Head of caudate nucleus (tissue), 42 donors: Measurements from ENCODE around the gene FOXE1.

ENCODE experiments used
- DNase-seq, 42 donors: peaks; one replicate each; pipeline versions ENCODE4 v3.0.0 to v3.0.0-alpha.2; 2020 to 2021; ENCODE audit warnings: mixed read lengths in 7 of 42
- intact Hi-C: fragments of 100-400 bp; cut with DNase I; formaldehyde crosslinking; loops from one replicate; pipeline ENCODE4 v1.15.0; 2022

FOXE1 gene

GRCh38 chr9:97847474-97848214 is 5.4 kb upstream of the FOXE1 start:
- intact Hi-C loops: no loop called here
- no peak for DNase-seq

- intact Hi-C loops: no loop called here
- DNase-seq: no peak
Measured at GRCh38 chr9:97848215-97848479, 4.9 kb upstream of the FOXE1 start.

- intact Hi-C loops: no loop called here
- DNase-seq: no peak
Measured at GRCh38 chr9:97848480-97849237, 4.4 kb upstream of the FOXE1 start.

- intact Hi-C loops: no loop called here
Measured at GRCh38 chr9:97849980-97850379, 3.0 kb upstream of the FOXE1 start.

GRCh38 chr9:97850746-97851445 is 2.1 kb upstream of the FOXE1 start:
- intact Hi-C loops: no loop called here
- no peak for DNase-seq

More at GRCh38 chr9:97849980-97850379, 3.0 kb upstream of the FOXE1 start:
- no peak for DNase-seq

- intact Hi-C loops: no loop called here
- no peak for DNase-seq
Measured at GRCh38 chr9:97851446-97851883, 1.6 kb upstream of the FOXE1 start.

GRCh38 chr9:97852001-97852398 is 1.0 kb upstream of the FOXE1 start:
- intact Hi-C loops: no loop called here
- DNase-seq: no peak

- no peak for DNase-seq
- intact Hi-C loops: no loop called here
Measured at GRCh38 chr9:97852399-97853055, 499 bp upstream of the FOXE1 start.

- peak in 1 of 42 donors; percentile 40 for DNase-seq
- intact Hi-C loops: no loop called here
Measured at GRCh38 chr9:97853844-97854695, 1.0 kb downstream of the FOXE1 start.

- peak in 1 of 42 donors; percentile 24 for DNase-seq
- intact Hi-C loops: no loop called here
Measured at GRCh38 chr9:97854696-97855485, 1.9 kb downstream of the FOXE1 start.

GRCh38 chr9:97855486-97855875 is 2.5 kb downstream of the FOXE1 start:
- DNase-seq: peak in 1 of 42 donors; percentile 7
- intact Hi-C loops: no loop called here

GRCh38 chr9:97855899-97856298 is 2.9 kb downstream of the FOXE1 start:
- DNase-seq: peak in 1 of 42 donors; percentile 16
- intact Hi-C loops: no loop called here

GRCh38 chr9:97856857-97857605 is 4.0 kb downstream of the FOXE1 start:
- DNase-seq: peak in 1 of 42 donors; percentile 10
- intact Hi-C loops: no loop called here

- intact Hi-C loops: no loop called here
- peak in 1 of 42 donors; percentile 21 for DNase-seq
Measured at GRCh38 chr9:97857606-97858392, 4.8 kb downstream of the FOXE1 start.

- DNase-seq: no peak
- intact Hi-C loops: no loop called here
Measured at GRCh38 chr9:97858393-97858713, 5.3 kb downstream of the FOXE1 start.

GRCh38 chr9:97858826-97859225 is 5.8 kb downstream of the FOXE1 start:
- no peak for DNase-seq
- intact Hi-C loops: no loop called here

- intact Hi-C loops: no loop called here
- no peak for DNase-seq
Measured at GRCh38 chr9:97859346-97859745, 6.3 kb downstream of the FOXE1 start.
